C1 segment of cervical spinal cord (tissue), 14 donors: Measurements from ENCODE around the gene GRK1.

ENCODE experiments used
- DNase-seq, 14 donors: peaks; one replicate each; lab custom pipeline; 2025; lab: John Stamatoyannopoulos, UW

Gene GRK1

DNA sequence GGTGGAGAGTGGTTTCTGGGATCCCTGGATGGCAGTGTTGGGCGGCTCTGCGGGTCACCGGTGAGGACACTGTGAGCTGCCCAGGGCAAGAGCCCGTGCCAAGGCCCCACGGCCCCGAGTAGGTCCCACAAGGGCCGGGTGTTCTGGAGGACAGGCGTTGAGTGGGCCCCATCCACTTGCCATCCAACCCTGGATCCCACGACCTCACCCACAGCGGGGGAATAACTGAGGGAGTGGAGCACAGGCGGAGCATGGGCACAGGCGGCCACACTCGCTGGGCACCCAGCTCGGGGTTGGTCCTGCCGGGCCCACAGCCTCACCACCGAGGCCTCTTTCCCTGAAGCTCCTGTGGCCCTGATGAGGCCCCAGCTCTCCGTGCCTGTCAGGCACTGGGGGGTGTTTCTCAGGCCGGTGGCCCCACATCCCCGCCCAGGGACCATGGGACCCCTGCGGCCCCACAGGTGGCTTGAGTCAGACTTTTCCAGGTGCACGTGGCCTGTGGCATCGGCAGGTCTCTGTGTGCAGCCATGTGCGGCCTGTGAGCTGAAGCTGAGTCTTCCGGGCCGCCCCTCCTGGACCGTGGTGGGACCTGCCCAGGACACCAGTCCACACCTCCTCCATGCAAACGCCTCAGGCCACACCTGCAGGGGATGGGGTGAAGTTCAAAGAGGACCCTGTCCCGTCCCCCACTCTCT lies 108.6 kb downstream of the GRK1 start:
- no peak for DNase-seq

- DNase-seq = no peak
Measured at GRCh38 chr13:113776231-113777125, 109.5 kb downstream of the GRK1 start.

GRCh38 chr13:113777311-113778260 lies 110.6 kb downstream of the GRK1 start:
- no peak for DNase-seq

- no peak for DNase-seq
Measured at GRCh38 chr13:113781571-113781970, 114.6 kb downstream of the GRK1 start.

GRCh38 chr13:113782472-113782871 lies 115.5 kb downstream of the GRK1 start:
- no peak for DNase-seq

DNA sequence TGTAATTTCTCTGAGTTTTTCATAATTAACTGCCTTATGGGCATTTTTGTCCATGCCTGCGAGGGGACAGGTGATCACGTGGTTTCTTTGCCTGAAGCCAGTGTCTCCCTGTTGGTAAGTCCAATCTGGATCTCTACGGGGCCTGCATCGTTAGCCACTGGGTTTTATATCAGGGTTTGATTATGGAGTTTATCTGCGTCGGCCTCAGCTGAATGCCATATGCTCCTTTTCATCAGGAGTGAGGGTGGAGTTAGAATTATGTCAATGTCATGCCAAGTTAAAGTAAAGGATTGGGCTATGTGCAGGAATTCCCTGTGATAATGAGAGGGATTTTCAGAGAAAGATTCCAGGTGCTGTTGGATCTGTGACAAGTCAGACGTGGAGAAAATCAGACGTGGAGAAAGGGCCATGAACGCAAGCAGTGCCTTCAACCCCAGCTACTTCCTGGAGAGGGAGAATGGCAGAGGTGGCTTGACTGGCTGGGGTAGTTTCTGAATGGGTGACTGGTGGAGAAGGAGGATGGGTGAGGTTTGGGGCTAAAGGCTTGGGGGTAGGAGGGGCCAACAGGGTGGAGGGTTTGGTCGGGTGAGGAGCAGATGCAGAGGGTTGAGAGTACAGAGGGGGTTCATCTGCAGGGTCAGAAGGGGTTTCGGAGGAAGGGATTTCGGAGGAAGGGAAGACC lies 116.3 kb downstream of the GRK1 start:
- DNase-seq = no peak

- no peak for DNase-seq
Measured at GRCh38 chr13:113783966-113784644, 117.1 kb downstream of the GRK1 start.

GRCh38 chr13:113784645-113785024 lies 117.6 kb downstream of the GRK1 start:
- DNase-seq = no peak

- no peak for DNase-seq
Measured at GRCh38 chr13:113785051-113786010, 118.3 kb downstream of the GRK1 start.

- DNase-seq = no peak
Measured at GRCh38 chr13:113786262-113786841, 119.3 kb downstream of the GRK1 start.
